Esophagus squamous epithelium (tissue), 4 donors: Measurements from ENCODE around the gene SLC41A1.

Experiments
- CTCF ChIP-seq, 6 experiments: fragments of 450-650 bp in 4 of 6; fragments of 200-600 bp in 2 of 6; sonication (generic) in 2 of 6; IDR thresholded peaks; one replicate each; pipeline ENCODE4 v1.5.1; 2016 to 2019; ENCODE audit warnings: antibody characterized with exemption in 6 of 6, mild to moderate bottlenecking in 4 of 6, moderate library complexity in 4 of 6
- POLR2A ChIP-seq, 4 donors: fragments of 450-650 bp; IDR thresholded peaks; one replicate each; pipeline ENCODE4 v1.6.1; 2017; ENCODE audit warnings: antibody characterized with exemption in 4 of 4, mild to moderate bottlenecking in 4 of 4, moderate library complexity in 3 of 4

DNA sequence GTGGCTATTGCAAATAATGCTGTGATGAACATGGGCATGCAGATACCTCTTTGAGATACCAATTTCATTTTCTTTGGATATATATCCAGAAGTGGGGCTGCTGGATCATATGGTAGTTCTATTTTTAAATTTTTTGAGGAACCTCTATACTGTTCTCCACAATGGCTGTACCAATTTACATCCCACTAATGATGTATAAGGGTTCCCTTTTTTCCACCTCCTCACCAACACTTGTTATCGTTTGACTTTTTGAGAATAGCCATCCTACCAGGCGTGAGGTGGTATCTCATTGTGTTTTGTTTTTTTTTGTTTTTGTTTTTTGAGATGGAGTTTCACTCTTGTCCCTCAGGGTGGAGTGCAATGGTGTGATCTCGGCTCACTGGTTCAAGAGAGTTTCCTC is 56.4 kb downstream of the SLC41A1 start:
- TF ChIP-seq CTCF (IDR thresholded peaks at IDR 0.05) (no peak), POLR2A (IDR thresholded peaks at IDR 0.05) (no peak)
